GM18873 (cell line): Measurements from ENCODE around the gene CSRP1.
A peak's percentile ranks its signal among the peaks of the same experiment; 100 is the strongest.
"Not testable (repeated sequence)": the region's sequence is repeated elsewhere in the genome, so short reads cannot be mapped to it uniquely, and the experiment has no call there.

ENCODE experiments used
- ATAC-seq: cut with Tn5 transposase; IDR thresholded peaks from one replicate; pipeline ENCODE4 v1.9.1; 2021; ENCODE audit warnings: mild to moderate bottlenecking, moderate library complexity, moderate number of reproducible peaks; ENCODE audit not compliant: unreplicated experiment, low FRiP score

Gene CSRP1

GRCh38 chr1:201499795-201500669, 6.9 kb downstream of the CSRP1 start:
- ATAC-seq = no peak

GRCh38 chr1:201499191-201499590, 7.7 kb downstream of the CSRP1 start:
- ATAC-seq = no peak

- ATAC-seq = no peak
Observed at GRCh38 chr1:201498621-201499020, 8.3 kb downstream of the CSRP1 start.

- ATAC-seq = no peak
Observed at GRCh38 chr1:201497935-201498509, 8.9 kb downstream of the CSRP1 start.

GRCh38 chr1:201496296-201496690, 10.6 kb downstream of the CSRP1 start:
- ATAC-seq = no peak

- no peak for ATAC-seq
Observed at GRCh38 chr1:201495551-201496295, 11.2 kb downstream of the CSRP1 start.

GRCh38 chr1:201493757-201494617, 12.9 kb downstream of the CSRP1 start:
- no peak for ATAC-seq

GRCh38 chr1:201493026-201493656, 13.8 kb downstream of the CSRP1 start:
- ATAC-seq = not testable (repeated sequence)

GRCh38 chr1:201491896-201492511, 14.9 kb downstream of the CSRP1 start:
- no peak for ATAC-seq

GRCh38 chr1:201490708-201491131, 16.2 kb downstream of the CSRP1 start:
- ATAC-seq = no peak

GRCh38 chr1:201489643-201490261, 17.2 kb downstream of the CSRP1 start:
- no peak for ATAC-seq

GRCh38 chr1:201488830-201489589, 17.9 kb downstream of the CSRP1 start:
- ATAC-seq = no peak

GRCh38 chr1:201487742-201488141, 19.2 kb downstream of the CSRP1 start:
- no peak for ATAC-seq

GRCh38 chr1:201486187-201486586, 20.7 kb downstream of the CSRP1 start:
- ATAC-seq = no peak

- ATAC-seq = no peak
Observed at GRCh38 chr1:201485184-201485774, 21.6 kb downstream of the CSRP1 start.

GRCh38 chr1:201483373-201483949, 23.5 kb downstream of the CSRP1 start:
- ATAC-seq = no peak

GRCh38 chr1:201482755-201483154, 24.2 kb downstream of the CSRP1 start:
- peak; percentile 34 for ATAC-seq
